ENCODE results near the gene OMA1. TPM values are rescaled to one million over a fixed set of nuclear protein-coding genes. Genes with fewer than 3 reads are reported as not detected.

OMA1 gene
- polyA plus RNA-seq, 1 donor (not counting 4 experiments of a cell fraction or from before 2014, with no cell fraction given), result 16.3 TPM

DNA sequence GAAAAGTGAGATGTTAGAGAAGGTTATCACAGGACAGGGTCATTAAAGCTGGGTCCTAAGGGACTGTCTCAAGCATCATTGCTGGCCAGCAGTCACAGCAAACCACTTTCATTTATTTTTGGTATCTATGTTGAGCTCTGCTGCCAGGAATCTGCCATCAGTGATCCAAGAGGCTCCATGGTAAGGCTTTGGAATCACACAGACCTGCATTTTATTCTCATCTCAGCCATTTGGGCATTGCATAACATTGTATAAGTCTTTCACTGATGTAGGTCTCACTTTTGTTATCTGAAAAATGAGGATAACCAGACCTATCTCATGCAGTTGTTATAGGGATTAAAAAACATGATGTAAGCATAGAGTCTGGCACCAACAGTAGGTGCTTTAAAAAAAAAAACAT, 77.5 kb downstream of the OMA1 start:
- Histone ChIP-seq H3K9me1 (ENCODE audit: control insufficient read depth, extremely low read depth, insufficient read depth, low read length) (no peaks in the 10 kb centered on the region), H4K20me1 (ENCODE audit: control insufficient read depth, extremely low read depth, insufficient read depth, low read length) (no peaks in the 10 kb centered on the region), H3K27me3 (ENCODE audit: control insufficient read depth, extremely low read depth, insufficient read depth, low read length) (no peaks in the 10 kb centered on the region), H3K79me2 (ENCODE audit: control insufficient read depth, insufficient read depth, low read length) (no peaks in the 10 kb centered on the region), H3K4me1 (ENCODE audit: control insufficient read depth, extremely low read depth, insufficient read depth, low read length) (no peaks in the 10 kb centered on the region), H3K9me3 (ENCODE audit: control insufficient read depth, low read depth, low read length) (no peaks in the 10 kb centered on the region), H3K4me3 (ENCODE audit: control insufficient read depth in 2 of 3, extremely low read depth in 1 of 3, insufficient read depth in 2 of 3, low read depth in 1 of 3, low read length in 3 of 3) (no peak overlapping the region), H3K9ac (ENCODE audit: control insufficient read depth, extremely low read depth, insufficient read depth, low read length) (no peak overlapping the region), H3K4me2 (ENCODE audit: control insufficient read depth, extremely low read depth, insufficient read depth, low read depth, low read length) (no peak overlapping the region), H2AFZ (ENCODE audit: control insufficient read depth, low read length) (no peak overlapping the region), H3K36me3 (ENCODE audit: control insufficient read depth in 2 of 2, extremely low read depth in 1 of 2, insufficient read depth in 2 of 2, low read length in 2 of 2) (peaks cover 0 to 3% of the 10 kb centered on the region in 2 experiments), H3K27ac (ENCODE audit: control insufficient read depth, insufficient read depth, low read length) (no peak overlapping the region)
- dilution Hi-C loops (cut with MboI; ENCODE audit: extremely low pct_ligation_motif_present, low sequenced_read_pairs), result no loop called here
- DNase-seq (ENCODE audit: low read depth, low spot score), result no peak
- TF ChIP-seq, protein P1, sequence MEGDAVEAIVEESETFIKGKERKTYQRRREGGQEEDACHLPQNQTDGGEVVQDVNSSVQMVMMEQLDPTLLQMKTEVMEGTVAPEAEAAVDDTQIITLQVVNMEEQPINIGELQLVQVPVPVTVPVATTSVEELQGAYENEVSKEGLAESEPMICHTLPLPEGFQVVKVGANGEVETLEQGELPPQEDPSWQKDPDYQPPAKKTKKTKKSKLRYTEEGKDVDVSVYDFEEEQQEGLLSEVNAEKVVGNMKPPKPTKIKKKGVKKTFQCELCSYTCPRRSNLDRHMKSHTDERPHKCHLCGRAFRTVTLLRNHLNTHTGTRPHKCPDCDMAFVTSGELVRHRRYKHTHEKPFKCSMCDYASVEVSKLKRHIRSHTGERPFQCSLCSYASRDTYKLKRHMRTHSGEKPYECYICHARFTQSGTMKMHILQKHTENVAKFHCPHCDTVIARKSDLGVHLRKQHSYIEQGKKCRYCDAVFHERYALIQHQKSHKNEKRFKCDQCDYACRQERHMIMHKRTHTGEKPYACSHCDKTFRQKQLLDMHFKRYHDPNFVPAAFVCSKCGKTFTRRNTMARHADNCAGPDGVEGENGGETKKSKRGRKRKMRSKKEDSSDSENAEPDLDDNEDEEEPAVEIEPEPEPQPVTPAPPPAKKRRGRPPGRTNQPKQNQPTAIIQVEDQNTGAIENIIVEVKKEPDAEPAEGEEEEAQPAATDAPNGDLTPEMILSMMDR (optimal IDR thresholded peaks at IDR 0.05 in 1 of 3, IDR thresholded peaks at IDR 0.05 in 1 of 3, conservative IDR thresholded peaks at IDR 0.05 in 1 of 3; ENCODE audit: extremely low read depth in 1 of 3, insufficient read depth in 2 of 3, low read length in 3 of 3), result no peak
- TF ChIP-seq EZH2 (IDR thresholded peaks at IDR 0.05; ENCODE audit: low read length), result no peak
- FAIRE-seq, result no peak

DNA sequence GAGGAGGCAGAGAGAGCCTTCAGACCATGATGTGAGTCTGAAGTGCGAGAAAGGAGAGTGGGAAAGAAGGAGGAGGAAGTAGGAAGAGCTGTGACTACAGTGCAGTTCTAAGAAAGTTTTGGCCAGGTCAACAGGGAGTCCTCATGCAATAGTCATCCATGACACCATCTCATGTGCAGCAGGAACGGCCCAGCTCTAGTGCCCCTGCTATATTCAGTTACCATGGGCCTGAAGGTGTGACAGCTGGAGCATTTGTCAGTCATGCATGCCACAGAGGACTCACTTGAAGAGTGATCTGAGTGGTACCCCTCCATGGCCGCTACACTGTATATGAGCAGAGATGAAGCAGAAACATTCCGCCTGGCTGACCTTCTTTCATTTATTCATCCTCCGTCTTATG, 77.9 kb downstream of the OMA1 start:
- Histone ChIP-seq H3K9me3 (ENCODE audit: control insufficient read depth, low read depth, low read length) (no peaks in the 10 kb centered on the region), H3K4me1 (ENCODE audit: control insufficient read depth, extremely low read depth, insufficient read depth, low read length) (no peaks in the 10 kb centered on the region), H3K27ac (ENCODE audit: control insufficient read depth, insufficient read depth, low read length) (no peak overlapping the region), H3K4me3 (ENCODE audit: control insufficient read depth in 2 of 3, extremely low read depth in 1 of 3, insufficient read depth in 2 of 3, low read depth in 1 of 3, low read length in 3 of 3) (no peak overlapping the region), H3K27me3 (ENCODE audit: control insufficient read depth, extremely low read depth, insufficient read depth, low read length) (no peaks in the 10 kb centered on the region), H3K9me1 (ENCODE audit: control insufficient read depth, extremely low read depth, insufficient read depth, low read length) (no peaks in the 10 kb centered on the region), H3K79me2 (ENCODE audit: control insufficient read depth, insufficient read depth, low read length) (no peaks in the 10 kb centered on the region), H4K20me1 (ENCODE audit: control insufficient read depth, extremely low read depth, insufficient read depth, low read length) (no peaks in the 10 kb centered on the region), H3K9ac (ENCODE audit: control insufficient read depth, extremely low read depth, insufficient read depth, low read length) (no peak overlapping the region), H2AFZ (ENCODE audit: control insufficient read depth, low read length) (no peak overlapping the region), H3K36me3 (ENCODE audit: control insufficient read depth in 2 of 2, extremely low read depth in 1 of 2, insufficient read depth in 2 of 2, low read length in 2 of 2) (peaks cover 0 to 3% of the 10 kb centered on the region in 2 experiments), H3K4me2 (ENCODE audit: control insufficient read depth, extremely low read depth, insufficient read depth, low read depth, low read length) (no peak overlapping the region)
- no peak for FAIRE-seq
- DNase-seq (ENCODE audit: low read depth, low spot score), result no peak
- dilution Hi-C loops (cut with MboI; ENCODE audit: extremely low pct_ligation_motif_present, low sequenced_read_pairs), result no loop called here
- TF ChIP-seq, protein P1 (optimal IDR thresholded peaks at IDR 0.05 in 1 of 3, IDR thresholded peaks at IDR 0.05 in 1 of 3, conservative IDR thresholded peaks at IDR 0.05 in 1 of 3; ENCODE audit: extremely low read depth in 1 of 3, insufficient read depth in 2 of 3, low read length in 3 of 3), result no peak
- TF ChIP-seq EZH2 (IDR thresholded peaks at IDR 0.05; ENCODE audit: low read length), result no peak

All from keratinocyte (primary cell).